ENCODE data around the gene ZNF784. TPM values are rescaled to one million over a fixed set of nuclear protein-coding genes. Genes with fewer than 3 reads are reported as not detected.
"Not testable (repeated sequence)": the region's sequence is repeated elsewhere in the genome, so short reads cannot be mapped to it uniquely, and the experiment has no call there.

Gene ZNF784
- total RNA-seq, 1 donor from 2014 or later = 3.0 TPM

DNA sequence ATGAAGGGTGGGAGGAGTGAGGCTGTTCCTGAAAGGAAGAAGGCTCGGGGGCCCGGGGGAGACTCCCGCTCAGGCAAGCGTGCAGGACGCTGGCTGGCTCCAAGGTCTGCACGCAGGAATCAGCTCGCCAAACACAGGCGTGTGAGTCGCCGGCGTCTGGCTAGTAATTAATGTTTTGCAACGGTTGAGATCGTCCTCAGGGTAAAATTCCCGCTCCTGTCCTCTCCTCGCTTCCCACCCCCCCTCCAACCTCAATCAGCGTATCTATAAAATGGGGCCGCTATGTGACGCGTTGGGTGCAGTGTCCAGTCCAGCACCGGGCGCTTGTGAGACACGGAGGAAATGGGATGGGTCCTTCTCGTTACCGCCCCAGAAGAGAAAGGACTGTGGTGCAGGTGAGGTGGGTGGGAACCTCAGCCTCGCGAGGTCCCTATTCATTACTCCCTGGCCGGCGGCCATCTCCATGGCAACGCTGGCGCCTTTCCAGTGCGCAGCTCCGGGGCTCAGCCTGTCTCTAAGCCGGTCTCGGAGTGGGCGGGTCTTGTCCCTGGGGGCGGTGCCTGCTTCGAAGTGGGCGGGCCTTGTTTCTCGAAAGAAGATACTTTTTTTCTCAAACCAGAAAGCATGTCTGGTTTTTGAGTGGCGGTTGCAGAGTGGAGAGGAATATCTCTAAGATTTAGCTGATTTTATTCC is 37.2 kb downstream of the ZNF784 start:
- Mint-ChIP-seq H3K27me3 (ENCODE audit: insufficient read depth) (peaks cover 22% of the 10 kb centered on the region), H3K4me1 (ENCODE audit: low read depth) (peaks cover 19% of the 10 kb centered on the region), H3K4me3 (peak overlapping the region; percentile 79), H3K36me3 (ENCODE audit: low read depth) (peaks cover 6% of the 10 kb centered on the region), H3K27ac (no peak overlapping the region), H3K9me3 (no peaks in the 10 kb centered on the region)
- DNase-seq (ENCODE audit: low spot score) = peak; percentile 88
- intact Hi-C loops (cut with micrococcal nuclease) = loop anchor here (1.0 kb wide), 5 partner anchors 12 to 111 kb away; partner anchors contain the start of genes FIZ1, ZNF628, ZNF784 and ZNF865

DNA sequence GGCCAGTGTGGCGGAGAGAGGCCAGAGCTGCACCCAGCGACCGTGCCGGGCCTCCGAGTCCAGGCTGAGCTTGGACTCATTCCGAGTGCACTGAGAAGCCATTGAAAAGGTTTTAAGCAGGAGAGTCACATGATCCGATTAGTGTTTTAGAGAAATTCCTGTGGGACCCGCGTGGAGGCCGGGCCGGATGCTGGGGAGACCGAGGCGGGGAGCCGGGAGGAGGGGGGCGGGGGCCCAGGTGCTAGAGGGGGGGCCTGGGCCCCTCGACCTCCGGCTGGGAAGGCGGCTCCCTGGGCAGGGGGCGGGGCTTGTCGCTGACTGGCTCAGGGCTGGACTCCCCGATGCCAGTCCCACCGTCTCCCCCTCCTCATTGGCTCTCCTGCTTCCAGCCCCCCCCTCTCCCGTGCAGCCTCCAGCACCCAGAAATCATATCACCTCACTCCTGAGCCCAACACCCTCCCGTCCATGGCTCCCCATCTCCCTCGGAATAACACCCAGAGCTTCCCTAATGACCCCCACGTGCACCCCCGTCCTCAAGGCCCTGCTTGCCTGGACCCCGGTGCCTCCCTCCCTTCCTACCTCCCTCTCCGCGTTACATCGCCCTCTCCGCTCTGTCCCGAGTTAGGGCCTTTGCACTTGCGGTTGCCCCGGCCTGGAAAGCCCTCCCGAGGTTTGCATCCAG is 38.6 kb downstream of the ZNF784 start:
- Mint-ChIP-seq H3K27ac (no peak overlapping the region), H3K4me3 (peak overlapping the region; percentile 23), H3K4me1 (ENCODE audit: low read depth) (peaks cover 31% of the 10 kb centered on the region), H3K9me3 (no peaks in the 10 kb centered on the region), H3K36me3 (ENCODE audit: low read depth) (no peaks in the 10 kb centered on the region), H3K27me3 (ENCODE audit: insufficient read depth) (peaks cover 22% of the 10 kb centered on the region)
- intact Hi-C loops (cut with micrococcal nuclease) = no loop called here
- no peak for DNase-seq (ENCODE audit: low spot score)

DNA sequence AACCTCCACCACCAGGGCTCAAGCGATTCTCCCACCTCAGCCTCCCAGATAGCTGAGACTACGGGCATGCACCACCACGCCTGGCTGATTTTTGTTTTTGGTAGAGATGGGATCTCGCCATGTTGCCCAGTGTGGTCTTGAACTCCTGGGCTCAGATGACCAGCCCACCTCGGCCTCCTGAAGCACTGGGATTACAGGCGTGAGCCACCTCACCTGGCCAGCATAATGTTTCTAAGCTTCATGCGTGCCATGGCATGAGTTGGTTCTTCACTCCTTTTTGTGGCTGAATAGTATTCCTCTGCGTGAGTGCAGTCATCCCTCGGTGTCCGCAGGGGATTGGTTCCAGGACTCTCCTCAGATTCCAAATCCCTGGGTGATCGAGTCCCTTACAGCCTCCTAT is 39.5 kb downstream of the ZNF784 start:
- Mint-ChIP-seq H3K4me3 (no peak overlapping the region), H3K36me3 (ENCODE audit: low read depth) (peaks cover under 1% of the 10 kb centered on the region), H3K9me3 (no peaks in the 10 kb centered on the region), H3K27ac (no peak overlapping the region), H3K4me1 (ENCODE audit: low read depth) (peaks cover 33% of the 10 kb centered on the region), H3K27me3 (ENCODE audit: insufficient read depth) (peaks cover 22% of the 10 kb centered on the region)
- DNase-seq (ENCODE audit: low spot score) = no peak
- intact Hi-C loops (cut with micrococcal nuclease) = loop anchor here (5.0 kb wide), 1 partner anchor 328 kb away; the partner anchor contains the start of gene PPP6R1

GRCh38 chr19:55583897-55584296 is 40.5 kb downstream of the ZNF784 start:
- Mint-ChIP-seq H3K4me1 (ENCODE audit: low read depth) (peaks cover 37% of the 10 kb centered on the region), H3K27me3 (ENCODE audit: insufficient read depth) (peaks cover 22% of the 10 kb centered on the region)
- intact Hi-C loops (cut with micrococcal nuclease) = loop anchor here (5.0 kb wide), 1 partner anchor 327 kb away; the partner anchor contains the start of gene PPP6R1
- H3K4me3 Mint-ChIP-seq; DNase-seq (ENCODE audit: low spot score); H3K36me3 Mint-ChIP-seq (ENCODE audit: low read depth); H3K9me3 Mint-ChIP-seq; H3K27ac Mint-ChIP-seq: not testable (repeated sequence)

GRCh38 chr19:55582284-55582683 is 42.1 kb downstream of the ZNF784 start:
- not testable (repeated sequence) for DNase-seq (ENCODE audit: low spot score); H3K36me3 Mint-ChIP-seq (ENCODE audit: low read depth); H3K9me3 Mint-ChIP-seq; H3K27ac Mint-ChIP-seq
- intact Hi-C loops (cut with micrococcal nuclease) = loop anchor here (5.0 kb wide), 1 partner anchor 325 kb away; the partner anchor contains the start of gene PPP6R1
- peak overlapping the region; percentile 43 for H3K4me3 Mint-ChIP-seq
- H3K27me3 Mint-ChIP-seq (ENCODE audit: insufficient read depth) = peaks cover 21% of the 10 kb centered on the region
- peaks cover 34% of the 10 kb centered on the region for H3K4me1 Mint-ChIP-seq (ENCODE audit: low read depth)

DNA sequence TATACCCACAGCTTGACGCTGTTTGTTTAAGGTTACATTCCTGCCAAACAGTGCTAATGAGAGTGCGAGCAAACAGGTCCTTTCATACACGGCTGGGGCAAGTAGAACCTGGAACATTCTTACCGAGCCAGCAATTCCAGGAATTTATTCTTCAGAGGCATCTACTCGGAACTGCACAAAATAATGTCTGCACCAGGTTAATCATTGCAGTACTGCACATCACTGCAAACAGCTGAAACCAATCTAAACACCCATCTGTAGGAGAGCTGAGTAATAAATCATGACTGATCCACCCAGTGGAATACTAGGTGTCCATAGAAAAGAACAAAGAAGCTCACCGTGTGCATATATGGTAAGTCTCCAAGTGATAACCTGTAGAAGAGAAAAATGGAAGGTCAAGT is 42.5 kb downstream of the ZNF784 start:
- peaks cover 31% of the 10 kb centered on the region for H3K4me1 Mint-ChIP-seq (ENCODE audit: low read depth)
- peaks cover 7% of the 10 kb centered on the region for H3K36me3 Mint-ChIP-seq (ENCODE audit: low read depth)
- peak overlapping the region; percentile 91 for H3K4me3 Mint-ChIP-seq
- H3K27ac Mint-ChIP-seq = no peak overlapping the region
- peaks cover 17% of the 10 kb centered on the region for H3K27me3 Mint-ChIP-seq (ENCODE audit: insufficient read depth)
- DNase-seq (ENCODE audit: low spot score) = no peak
- no peaks in the 10 kb centered on the region for H3K9me3 Mint-ChIP-seq
- intact Hi-C loops (cut with micrococcal nuclease) = loop anchor here (2.0 to 5.0 kb wide), 2 partner anchors 53 to 325 kb away; partner anchors contain the start of gene PPP6R1

- no peak for DNase-seq (ENCODE audit: low spot score)
- Mint-ChIP-seq H3K4me3 (peak overlapping the region; percentile 91), H3K36me3 (ENCODE audit: low read depth) (peaks cover 9% of the 10 kb centered on the region), H3K4me1 (ENCODE audit: low read depth) (peaks cover 30% of the 10 kb centered on the region), H3K27ac (no peak overlapping the region), H3K9me3 (no peaks in the 10 kb centered on the region), H3K27me3 (ENCODE audit: insufficient read depth) (peaks cover 17% of the 10 kb centered on the region)
- intact Hi-C loops (cut with micrococcal nuclease) = loop anchor here (2.0 to 5.0 kb wide), 2 partner anchors 54 to 324 kb away; partner anchors contain the start of gene PPP6R1
Measured at GRCh38 chr19:55581145-55581822, 43.1 kb downstream of the ZNF784 start.

- peak within 1 kb of the TSS; percentile 91 for H3K4me3 Mint-ChIP-seq
- peak; percentile 71 for DNase-seq (ENCODE audit: low spot score)
- intact Hi-C loops (cut with micrococcal nuclease) = loop anchor here (1.0 to 5.0 kb wide), 4 partner anchors 19 to 323 kb away; partner anchors contain the start of genes FIZ1, PPP6R1 and ZNF581
- H3K36me3 Mint-ChIP-seq (ENCODE audit: low read depth) = peaks cover 9% of the 10 kb centered on the region
- H3K27me3 Mint-ChIP-seq (ENCODE audit: insufficient read depth) = peaks cover 13% of the 10 kb centered on the region
- peak within 1 kb of the TSS; percentile 83 for H3K27ac Mint-ChIP-seq
- H3K9me3 Mint-ChIP-seq = no peaks in the 10 kb centered on the region
- peaks cover 26% of the 10 kb centered on the region for H3K4me1 Mint-ChIP-seq (ENCODE audit: low read depth)
Measured at GRCh38 chr19:55580628-55581144, 43.7 kb downstream of the ZNF784 start, which contains the start of gene ZNF579. Gene ZNF579, minus strand, starts transcription at chr19:55580848. Its CDS starts 1,209 bp downstream, at chr19:55579639.

- peaks cover 6% of the 10 kb centered on the region for H3K27me3 Mint-ChIP-seq (ENCODE audit: insufficient read depth)
- H3K27ac Mint-ChIP-seq = peak overlapping the region; percentile 83
- peak overlapping the region; percentile 91 for H3K4me3 Mint-ChIP-seq
- intact Hi-C loops (cut with micrococcal nuclease) = loop anchor here (1.0 to 5.0 kb wide), 4 partner anchors 19 to 323 kb away; partner anchors contain the start of genes FIZ1, PPP6R1 and ZNF581
- H3K9me3 Mint-ChIP-seq = no peaks in the 10 kb centered on the region
- DNase-seq (ENCODE audit: low spot score) = no peak
- peaks cover 20% of the 10 kb centered on the region for H3K4me1 Mint-ChIP-seq (ENCODE audit: low read depth)
- H3K36me3 Mint-ChIP-seq (ENCODE audit: low read depth) = peaks cover 9% of the 10 kb centered on the region
Measured at GRCh38 chr19:55579766-55580621, 44.4 kb downstream of the ZNF784 start.

DNA sequence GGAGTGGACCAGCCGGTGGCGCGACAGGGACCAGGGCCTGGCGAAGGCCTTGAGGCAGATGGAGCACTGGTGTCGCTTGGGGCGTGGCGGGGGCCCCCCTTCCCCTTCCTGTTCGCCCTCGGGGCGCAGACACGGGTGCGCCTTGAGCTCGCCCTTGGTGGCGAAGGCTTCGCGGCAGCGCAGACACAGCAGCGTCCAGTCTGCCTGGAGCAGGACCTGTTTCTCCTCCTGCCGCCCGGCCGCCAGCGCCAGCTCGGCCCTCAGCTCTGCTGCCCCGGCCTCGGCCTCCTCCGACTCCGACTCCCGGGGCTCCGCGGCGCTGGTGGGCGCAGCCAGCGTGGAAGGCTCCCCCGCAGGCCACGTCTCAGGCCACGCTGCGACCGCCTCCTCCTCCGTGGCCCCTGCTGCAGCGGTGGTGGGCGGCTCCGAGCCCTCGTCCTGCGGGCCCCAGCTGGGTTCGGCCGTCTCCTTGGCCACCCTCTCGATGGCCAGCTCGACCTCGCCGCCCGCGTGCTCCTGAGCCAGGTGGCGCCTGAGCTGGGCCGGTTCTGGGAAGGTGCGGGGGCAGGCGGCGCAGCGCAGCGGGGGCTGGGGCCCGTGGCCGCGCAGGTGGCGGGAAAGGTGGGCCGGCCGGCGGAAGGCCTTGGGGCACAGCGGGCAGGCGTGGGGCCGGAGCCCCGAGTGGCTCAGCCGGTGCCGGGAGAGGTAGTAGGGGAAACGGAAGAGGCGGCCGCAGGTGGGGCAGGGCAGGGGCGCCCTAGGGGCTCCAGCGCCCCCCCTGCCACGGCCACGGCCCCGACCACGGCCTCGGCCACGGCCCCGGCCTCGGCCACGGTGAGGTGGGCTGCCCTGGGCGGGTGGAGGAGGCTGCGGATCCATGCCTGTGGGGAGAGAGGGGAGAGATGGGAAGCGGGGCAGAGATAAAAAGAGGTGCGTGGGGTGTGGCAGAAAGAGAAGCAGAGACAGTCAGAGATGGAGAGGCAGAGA is 45.3 kb downstream of the ZNF784 start:
- intact Hi-C loops (cut with micrococcal nuclease) = no loop called here
- Mint-ChIP-seq H3K4me3 (peak overlapping the region; percentile 91), H3K27me3 (ENCODE audit: insufficient read depth) (no peaks in the 10 kb centered on the region), H3K36me3 (ENCODE audit: low read depth) (peaks cover 9% of the 10 kb centered on the region), H3K9me3 (no peaks in the 10 kb centered on the region), H3K4me1 (ENCODE audit: low read depth) (peaks cover 20% of the 10 kb centered on the region), H3K27ac (peak overlapping the region; percentile 83)
- no peak for DNase-seq (ENCODE audit: low spot score)

All from activated T-helper 1 cell treated with anti-CD3 and anti-CD28 coated beads, Interleukin-12 subunit alpha, Interleukin-12 subunit beta, Interleukin-2, Interleukin-4 antibody, amounts not matched to agents 30 ng/mL and 10 ng/mL and 1 ng/mL, durations not matched to agents 14 hours and 24 hours and 36 hours (primary cell).